ENCODE results near the gene DYRK1A.
A peak's percentile ranks its signal among the peaks of the same experiment; 100 is the strongest.

DYRK1A gene

GRCh38 chr21:37532868-37533780 is 166.6 kb downstream of the DYRK1A start:
- DNase-seq, result peak; percentile 92

DNA sequence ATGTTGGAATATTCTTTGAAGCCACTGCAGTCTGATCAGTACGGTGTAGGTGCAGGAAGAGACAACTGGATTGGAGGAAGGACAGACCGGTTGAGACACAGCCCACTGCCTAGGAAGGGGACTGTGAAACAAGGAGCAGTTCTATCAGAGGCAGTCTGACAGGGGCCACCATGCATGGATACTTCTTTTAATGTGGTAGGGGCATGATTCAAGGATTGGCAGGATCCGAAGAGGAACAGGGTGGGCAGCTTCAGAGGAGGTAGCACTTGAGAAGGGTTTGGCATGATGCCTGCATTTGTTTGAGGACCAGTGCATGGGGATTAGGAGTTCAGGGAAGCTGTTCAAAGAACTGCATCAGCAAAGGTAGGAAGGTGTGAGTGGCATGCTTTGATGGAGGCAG is 167.9 kb downstream of the DYRK1A start:
- DNase-seq, result no peak

GRCh38 chr21:37535130-37535529 is 168.6 kb downstream of the DYRK1A start:
- DNase-seq, result no peak

GRCh38 chr21:37535672-37536071 is 169.1 kb downstream of the DYRK1A start:
- no peak for DNase-seq

- DNase-seq, result peak; percentile 69
These were observed 170.2 kb downstream of the DYRK1A start for GRCh38 chr21:37536616-37537278.

DNA sequence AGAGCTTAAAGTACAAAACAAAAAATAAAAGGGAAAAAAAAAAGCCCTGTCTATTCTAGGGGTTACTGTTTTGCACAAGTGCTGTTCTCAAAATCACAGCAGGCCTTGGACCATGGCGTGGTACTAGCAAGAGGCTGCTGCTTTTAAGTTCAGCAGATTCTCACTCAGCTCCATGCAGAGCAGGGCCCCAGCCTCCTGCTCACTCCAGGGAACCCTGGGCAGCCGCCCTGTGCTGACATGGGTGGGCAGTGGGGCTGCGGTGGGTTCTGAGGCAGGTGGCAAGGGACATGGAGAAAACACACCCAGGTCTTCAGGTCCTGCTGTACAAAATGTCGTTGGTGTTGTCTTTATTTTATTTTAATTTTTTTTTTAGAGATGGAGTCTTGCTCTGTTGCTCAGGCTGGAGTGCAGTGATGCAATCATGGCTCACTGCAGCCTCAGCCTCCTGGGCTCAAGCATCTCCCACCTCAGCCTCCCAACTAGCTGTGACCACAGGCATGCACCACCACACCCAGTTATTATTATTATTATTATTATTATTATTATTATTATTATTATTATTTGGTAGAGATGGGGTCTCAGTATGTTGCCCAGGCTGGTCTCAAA is 170.9 kb downstream of the DYRK1A start:
- no peak for DNase-seq

- DNase-seq, result no peak
These were observed 172.5 kb downstream of the DYRK1A start for GRCh38 chr21:37538971-37539590.

DNA sequence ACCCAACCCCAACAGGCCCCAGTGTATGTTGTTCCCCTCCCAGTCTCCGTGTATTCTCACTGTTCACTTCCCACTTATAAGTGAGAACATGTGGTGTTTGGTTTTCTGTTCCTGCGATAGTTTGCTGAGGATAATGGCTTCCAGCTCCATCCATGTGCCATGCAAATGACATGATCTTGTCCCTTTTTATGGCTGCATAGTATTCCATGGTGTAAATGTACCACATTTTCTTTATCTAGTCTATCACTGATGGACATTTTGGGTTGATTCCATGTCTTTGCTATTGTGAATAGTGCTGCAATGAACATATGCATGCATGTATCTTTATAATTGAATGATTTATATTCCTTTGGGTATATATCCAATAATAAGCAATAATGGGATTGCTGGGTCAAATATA is 174.6 kb downstream of the DYRK1A start:
- peak; percentile 7 for DNase-seq

- no peak for DNase-seq
These were observed 175.9 kb downstream of the DYRK1A start for GRCh38 chr21:37542512-37542911.

DNA sequence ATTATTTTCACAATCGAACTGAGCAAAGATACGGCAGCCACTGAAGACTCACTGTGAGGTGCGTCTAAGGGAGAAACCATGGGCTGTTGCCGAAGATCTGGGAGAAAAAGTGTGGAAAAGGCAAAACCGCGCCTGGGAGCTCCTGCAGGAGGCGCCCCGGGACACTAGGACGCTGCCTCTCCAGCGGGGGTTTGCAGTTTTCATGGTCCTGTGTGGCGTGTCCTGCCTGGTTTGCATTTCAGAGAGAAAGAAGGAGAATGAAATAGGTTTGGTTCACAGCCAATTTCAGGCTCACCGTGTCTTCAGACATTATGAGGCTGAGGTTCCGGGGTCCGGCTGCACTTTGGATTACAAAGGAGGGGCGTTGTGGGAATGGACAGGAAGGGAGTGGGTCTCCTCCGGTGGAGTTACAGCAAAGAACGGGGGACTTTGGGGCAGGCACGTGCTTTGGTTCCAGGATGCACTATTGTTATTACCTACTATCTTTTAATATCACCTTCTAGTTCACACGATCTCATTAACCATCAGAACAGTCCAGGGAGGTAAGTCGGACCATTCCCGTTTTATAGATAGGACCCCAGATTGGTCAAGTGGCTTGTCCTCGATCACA is 179.8 kb downstream of the DYRK1A start:
- DNase-seq, result no peak

GRCh38 chr21:37546949-37547614 is 180.5 kb downstream of the DYRK1A start:
- DNase-seq, result peak; percentile 47

GRCh38 chr21:37547615-37548200 is 181.1 kb downstream of the DYRK1A start:
- peak; percentile 6 for DNase-seq

GRCh38 chr21:37548521-37548981 is 182.0 kb downstream of the DYRK1A start:
- peak; percentile 44 for DNase-seq

DNA sequence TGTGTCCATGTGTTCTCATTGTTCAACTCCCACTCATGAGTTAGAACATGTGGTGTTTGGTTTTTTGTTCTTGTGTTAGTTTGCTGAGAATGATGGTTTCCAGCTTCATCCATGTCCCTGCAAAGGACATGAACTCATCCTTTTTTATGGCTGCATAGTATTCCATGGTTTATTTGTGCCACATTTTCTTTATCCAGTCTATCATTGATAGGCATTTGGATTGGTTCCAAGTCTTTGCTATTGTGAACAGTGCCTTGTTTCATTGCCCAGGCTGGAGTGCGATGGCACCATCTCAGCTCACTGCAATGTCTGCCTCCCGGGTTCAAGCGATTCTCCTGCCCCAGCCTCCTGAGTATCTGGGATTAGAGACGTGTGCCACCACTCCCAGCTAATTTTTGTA is 183.2 kb downstream of the DYRK1A start:
- DNase-seq, result peak; percentile 12

GRCh38 chr21:37550157-37550556 is 183.6 kb downstream of the DYRK1A start:
- no peak for DNase-seq

GRCh38 chr21:37550618-37551330 is 184.2 kb downstream of the DYRK1A start:
- peak; percentile 42 for DNase-seq

- no peak for DNase-seq
These were observed 184.9 kb downstream of the DYRK1A start for GRCh38 chr21:37551331-37551992.

GRCh38 chr21:37551993-37552355 is 185.4 kb downstream of the DYRK1A start:
- peak; percentile 50 for DNase-seq

- peak; percentile 38 for DNase-seq
These were observed 186.0 kb downstream of the DYRK1A start for GRCh38 chr21:37552496-37553029.

DNA sequence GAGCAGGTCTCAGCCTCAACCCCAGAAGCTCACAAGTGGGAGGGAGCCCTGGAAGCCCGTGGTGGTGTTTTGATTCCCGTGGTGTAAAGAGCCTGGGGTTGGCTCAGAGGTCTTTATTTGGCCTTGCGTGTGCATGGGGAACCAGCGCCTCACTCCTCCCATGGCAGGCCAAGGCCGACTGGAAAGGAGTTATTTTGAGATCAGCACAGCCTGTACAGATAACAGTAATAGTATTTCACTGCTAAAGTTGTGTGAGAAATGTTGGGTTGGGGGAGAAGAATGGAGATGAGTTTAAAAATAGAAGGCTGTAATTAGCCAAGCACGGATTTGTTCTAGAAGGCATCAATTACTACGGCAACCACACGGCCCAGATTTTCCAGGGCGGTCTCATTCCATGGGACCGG is 186.5 kb downstream of the DYRK1A start:
- DNase-seq, result peak; percentile 35
